HG03025 (cell line): ENCODE data around the gene SIPA1.
A peak's percentile ranks its signal among the peaks of the same experiment; 100 is the strongest.

Source experiments
- ATAC-seq: cut with Tn5 transposase; IDR thresholded peaks from one replicate; pipeline ENCODE4 v1.9.1; 2021; ENCODE audit warnings: mild to moderate bottlenecking, moderate library complexity; ENCODE audit not compliant: unreplicated experiment, low FRiP score

The SIPA1 gene

GRCh38 chr11:65640483-65641296, 2.8 kb downstream of the SIPA1 start:
- no peak for ATAC-seq

- ATAC-seq, result no peak
Measured at GRCh38 chr11:65641297-65642013, 3.6 kb downstream of the SIPA1 start.

DNA sequence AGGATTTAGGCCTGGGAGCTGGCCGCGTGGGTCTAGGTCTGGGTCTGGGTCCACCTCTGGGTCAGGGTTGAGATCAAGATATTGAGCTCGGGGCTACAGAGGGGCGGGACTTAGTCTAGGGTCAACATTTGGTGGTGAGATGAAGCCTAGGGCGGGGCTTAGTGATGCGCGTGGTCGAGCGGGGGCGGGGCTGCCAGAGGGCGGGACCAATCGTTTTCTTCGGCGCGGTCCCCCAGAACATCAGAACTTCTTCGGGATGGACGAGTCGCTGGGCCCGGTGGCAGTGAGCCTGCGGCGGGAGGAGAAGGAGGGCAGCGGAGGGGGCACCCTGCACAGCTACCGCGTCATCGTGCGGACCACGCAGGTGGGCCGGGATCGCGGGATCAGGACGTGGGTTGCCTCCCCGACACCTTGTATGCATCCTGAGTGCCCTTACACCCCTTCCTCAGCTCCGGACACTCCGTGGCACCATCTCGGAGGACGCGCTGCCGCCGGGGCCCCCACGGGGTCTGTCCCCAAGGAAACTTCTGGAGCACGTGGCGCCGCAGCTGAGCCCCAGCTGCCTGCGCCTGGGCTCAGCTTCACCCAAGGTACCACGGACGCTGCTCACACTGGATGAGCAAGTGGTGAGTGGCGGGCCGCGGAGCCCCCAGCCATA, 4.2 kb downstream of the SIPA1 start:
- ATAC-seq, result no peak

- no peak for ATAC-seq
Measured at GRCh38 chr11:65643971-65644370, 6.1 kb downstream of the SIPA1 start.

- ATAC-seq, result no peak
Measured at GRCh38 chr11:65644837-65645236, 6.9 kb downstream of the SIPA1 start.

GRCh38 chr11:65645710-65646109, 7.8 kb downstream of the SIPA1 start:
- ATAC-seq, result no peak

DNA sequence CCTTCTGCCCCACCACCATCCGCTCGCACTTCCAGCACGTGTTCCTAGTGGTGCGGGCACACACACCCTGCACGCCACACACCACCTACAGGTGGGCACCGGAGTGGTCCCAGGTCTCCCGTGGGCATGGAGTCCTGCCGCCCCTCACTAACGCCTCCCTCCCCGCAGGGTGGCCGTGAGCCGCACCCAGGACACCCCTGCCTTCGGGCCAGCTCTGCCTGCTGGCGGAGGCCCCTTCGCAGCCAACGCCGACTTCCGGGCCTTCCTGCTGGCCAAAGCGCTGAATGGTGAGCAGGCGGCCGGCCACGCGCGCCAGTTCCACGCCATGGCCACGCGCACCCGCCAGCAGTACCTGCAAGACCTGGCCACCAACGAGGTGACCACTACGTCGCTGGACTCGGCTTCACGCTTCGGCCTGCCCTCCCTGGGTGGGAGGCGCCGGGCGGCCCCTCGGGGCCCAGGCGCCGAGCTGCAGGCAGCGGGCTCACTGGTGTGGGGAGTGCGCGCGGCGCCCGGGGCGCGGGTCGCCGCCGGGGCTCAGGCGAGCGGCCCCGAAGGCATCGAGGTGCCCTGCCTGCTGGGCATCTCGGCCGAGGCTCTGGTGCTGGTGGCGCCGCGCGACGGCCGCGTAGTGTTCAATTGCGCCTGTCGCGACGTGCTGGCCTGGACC, 8.5 kb downstream of the SIPA1 start:
- ATAC-seq, result no peak

GRCh38 chr11:65646958-65647701, 9.2 kb downstream of the SIPA1 start:
- ATAC-seq, result no peak

DNA sequence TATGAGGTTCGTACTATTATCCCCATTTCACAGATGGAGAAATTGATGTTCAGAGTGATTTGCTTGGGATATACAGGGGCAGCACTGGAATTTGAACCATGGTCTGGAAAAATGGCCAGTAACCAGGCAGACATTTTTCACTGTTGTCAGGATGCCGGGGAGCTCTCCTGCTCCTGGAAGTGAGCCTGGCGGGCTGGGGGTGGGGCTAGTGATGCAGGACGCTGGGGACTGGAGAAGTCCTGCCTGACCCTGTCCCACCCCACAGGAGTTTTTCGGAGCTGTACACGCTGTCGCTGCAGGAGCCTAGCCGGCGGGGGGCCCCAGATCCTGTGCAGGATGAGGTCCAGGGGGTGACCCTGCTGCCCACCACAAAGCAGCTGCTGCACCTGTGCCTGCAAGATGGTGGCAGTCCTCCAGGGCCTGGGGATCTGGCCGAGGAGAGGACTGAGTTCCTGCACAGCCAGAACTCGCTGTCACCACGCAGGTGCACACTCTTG, 11.1 kb downstream of the SIPA1 start:
- no peak for ATAC-seq

DNA sequence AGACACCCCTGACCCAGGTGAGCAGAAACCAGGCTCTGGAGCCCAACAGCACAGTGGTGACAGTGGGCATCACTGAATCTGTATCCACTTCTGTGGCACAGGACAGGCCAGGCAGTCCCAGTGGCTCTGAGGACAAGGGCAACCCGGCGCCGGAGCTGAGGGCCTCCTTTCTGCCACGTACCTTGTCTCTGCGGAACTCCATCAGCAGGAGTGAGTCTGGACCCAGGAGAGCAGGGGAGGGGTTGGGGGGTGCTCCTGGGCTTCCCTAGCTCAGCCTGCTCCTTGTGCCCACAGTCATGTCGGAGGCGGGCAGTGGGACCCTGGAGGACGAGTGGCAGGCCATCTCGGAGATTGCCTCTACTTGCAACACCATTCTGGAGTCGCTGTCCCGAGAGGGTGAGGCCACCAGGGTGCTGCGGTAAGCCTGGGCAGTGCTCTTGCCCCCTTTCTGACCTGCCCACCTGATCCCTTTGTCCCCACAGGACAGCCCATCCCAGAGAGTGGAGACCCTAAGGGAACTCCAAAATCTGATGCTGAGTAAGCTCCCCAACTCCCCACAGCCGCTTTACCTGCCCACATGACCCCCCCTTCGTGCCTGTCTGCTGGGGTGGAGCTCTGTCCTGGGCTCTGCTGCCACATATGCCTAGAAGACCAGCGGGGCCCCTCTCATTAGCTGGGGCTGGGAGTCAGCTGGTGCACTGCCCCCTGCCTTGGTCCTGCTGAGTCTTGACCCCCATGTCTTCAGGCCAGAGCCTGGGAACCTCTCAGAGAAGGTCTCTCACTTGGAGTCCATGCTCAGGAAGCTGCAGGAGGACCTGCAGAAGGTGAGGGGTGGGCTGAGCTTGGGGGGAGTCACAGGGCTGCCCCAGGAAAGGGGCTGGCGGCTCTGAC, 12.0 kb downstream of the SIPA1 start:
- ATAC-seq, result no peak

- no peak for ATAC-seq
Measured at GRCh38 chr11:65650547-65651338, 12.8 kb downstream of the SIPA1 start.

DNA sequence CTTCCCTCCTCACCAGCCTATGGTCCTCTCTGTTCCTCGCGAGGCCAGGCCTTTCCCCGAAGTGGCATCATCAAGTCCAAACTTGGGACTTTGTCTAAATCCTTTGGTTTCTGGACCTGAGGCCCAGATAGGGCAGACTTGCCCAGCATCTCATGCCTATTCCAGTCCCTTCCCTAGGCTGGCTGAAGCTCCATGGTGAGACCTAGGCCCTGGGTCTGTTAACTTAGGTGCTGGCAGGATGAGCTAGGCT, 13.4 kb downstream of the SIPA1 start:
- no peak for ATAC-seq

GRCh38 chr11:65651589-65652510, 13.9 kb downstream of the SIPA1 start:
- peak; percentile 7 for ATAC-seq

- peak; percentile 57 for ATAC-seq
Measured at GRCh38 chr11:65652511-65653228, 14.8 kb downstream of the SIPA1 start.

DNA sequence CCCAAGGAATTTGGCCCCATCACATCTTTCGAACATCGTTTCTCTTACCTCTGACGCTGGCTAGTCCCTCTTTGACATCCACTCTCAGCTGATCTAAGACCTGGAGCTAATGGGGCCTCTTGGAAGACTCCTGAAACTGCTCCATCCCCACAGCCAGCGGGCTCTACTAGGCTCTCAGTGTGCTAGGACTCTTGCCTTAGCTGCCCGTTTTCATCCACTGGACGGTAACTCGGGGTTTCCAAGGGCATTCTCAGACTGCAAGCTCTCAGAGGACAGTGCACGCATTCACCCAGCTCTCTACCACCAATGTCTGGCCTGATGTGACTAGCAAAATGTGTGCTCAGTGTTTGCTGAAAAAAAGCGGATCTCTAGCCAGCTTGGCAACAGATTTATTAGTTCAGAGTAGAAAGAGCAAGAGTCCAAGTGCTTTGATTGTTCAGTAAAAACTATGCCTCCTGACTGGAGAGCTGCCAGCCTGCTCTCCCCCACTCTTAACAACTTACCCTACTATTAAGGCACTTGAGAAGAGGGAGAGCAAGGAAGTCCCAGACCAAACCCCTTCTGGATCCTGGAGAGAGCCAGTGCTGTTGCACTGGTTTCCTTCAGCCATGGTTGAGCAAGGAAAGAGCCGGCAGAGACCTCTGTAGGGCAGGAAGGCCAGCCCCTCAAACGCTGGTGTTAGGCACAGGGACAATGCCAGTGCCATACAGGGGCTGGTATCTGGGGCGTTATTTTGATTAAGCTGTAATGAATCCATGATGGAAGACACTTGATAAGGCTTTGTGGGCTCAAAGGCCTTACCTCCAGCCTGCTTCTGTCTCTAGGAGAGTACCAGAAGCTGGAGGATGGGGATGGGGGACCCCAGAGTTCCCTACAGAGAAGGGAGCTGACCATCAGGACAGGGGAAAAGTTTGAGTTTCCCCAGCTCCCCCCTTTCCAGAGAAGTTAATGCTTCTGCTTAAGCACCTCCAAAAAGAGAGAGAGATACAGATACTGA, 15.6 kb downstream of the SIPA1 start:
- no peak for ATAC-seq
